Vagina (tissue), 2 donors: ENCODE measurements around the gene SUSD1.

Source experiments
- CTCF ChIP-seq, 3 experiments: fragments of 450-650 bp in 2 of 3; fragments of 200-600 bp in 1 of 3; sonication (generic) in 1 of 3; IDR thresholded peaks; one replicate each; pipeline ENCODE4 v1.5.1; 2017 to 2019; ENCODE audit warnings: antibody characterized with exemption in 3 of 3, mild to moderate bottlenecking in 2 of 3, moderate library complexity in 2 of 3
- POLR2A ChIP-seq, 2 donors: fragments of 450-650 bp; IDR thresholded peaks; one replicate each; pipeline ENCODE4 v1.6.1; 2017; ENCODE audit warnings: antibody characterized with exemption in 2 of 2, mild to moderate bottlenecking in 2 of 2, moderate library complexity in 2 of 2

- TF ChIP-seq POLR2A (IDR thresholded peaks at IDR 0.05) (no peak), CTCF (IDR thresholded peaks at IDR 0.05) (no peak)
Measured at GRCh38 chr9:112169368-112169767, 5.7 kb downstream of the SUSD1 start.
